ENCODE data around the gene FMN1.
"Not testable (repeated sequence)": the region's sequence is repeated elsewhere in the genome, so short reads cannot be mapped to it uniquely, and the experiment has no call there.

FMN1 gene

DNA sequence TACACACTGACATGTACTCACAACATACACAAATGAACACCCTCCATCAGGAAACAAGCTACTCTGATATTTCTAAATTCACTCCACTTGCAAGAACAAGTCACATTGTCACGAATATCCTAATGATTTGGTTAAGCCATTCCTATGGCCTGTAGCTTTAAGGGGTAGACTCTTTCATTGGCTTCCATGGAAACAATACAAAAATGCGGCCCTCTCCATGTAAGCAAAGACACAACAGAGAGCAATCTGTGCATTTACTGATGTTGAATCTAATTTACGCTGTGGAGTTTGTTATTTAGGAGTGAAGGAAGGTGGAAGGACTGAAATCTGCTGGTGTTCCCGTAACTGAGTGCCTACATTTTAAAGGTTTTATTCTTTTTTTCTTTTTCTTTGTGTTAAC is 114.5 kb downstream of the FMN1 start:
- no peak for DNase-seq (ENCODE audit: low read depth, low spot score)
- CTCF ChIA-PET: interaction anchor here (1.3 to 38.1 kb wide), 2 partner anchors 49 to 58 kb away, joined by 3 to 813 read pairs; no protein-coding TSS in a partner anchor
- POLR2A ChIA-PET: no interaction called here
- H3K4me3 ChIP-seq (ENCODE audit: low read depth, low read length): no peak overlapping the region
- TF ChIP-seq, protein P1, sequence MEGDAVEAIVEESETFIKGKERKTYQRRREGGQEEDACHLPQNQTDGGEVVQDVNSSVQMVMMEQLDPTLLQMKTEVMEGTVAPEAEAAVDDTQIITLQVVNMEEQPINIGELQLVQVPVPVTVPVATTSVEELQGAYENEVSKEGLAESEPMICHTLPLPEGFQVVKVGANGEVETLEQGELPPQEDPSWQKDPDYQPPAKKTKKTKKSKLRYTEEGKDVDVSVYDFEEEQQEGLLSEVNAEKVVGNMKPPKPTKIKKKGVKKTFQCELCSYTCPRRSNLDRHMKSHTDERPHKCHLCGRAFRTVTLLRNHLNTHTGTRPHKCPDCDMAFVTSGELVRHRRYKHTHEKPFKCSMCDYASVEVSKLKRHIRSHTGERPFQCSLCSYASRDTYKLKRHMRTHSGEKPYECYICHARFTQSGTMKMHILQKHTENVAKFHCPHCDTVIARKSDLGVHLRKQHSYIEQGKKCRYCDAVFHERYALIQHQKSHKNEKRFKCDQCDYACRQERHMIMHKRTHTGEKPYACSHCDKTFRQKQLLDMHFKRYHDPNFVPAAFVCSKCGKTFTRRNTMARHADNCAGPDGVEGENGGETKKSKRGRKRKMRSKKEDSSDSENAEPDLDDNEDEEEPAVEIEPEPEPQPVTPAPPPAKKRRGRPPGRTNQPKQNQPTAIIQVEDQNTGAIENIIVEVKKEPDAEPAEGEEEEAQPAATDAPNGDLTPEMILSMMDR (IDR thresholded peaks at IDR 0.05; ENCODE audit: insufficient read depth, low read length, missing control alignments): no peak

DNA sequence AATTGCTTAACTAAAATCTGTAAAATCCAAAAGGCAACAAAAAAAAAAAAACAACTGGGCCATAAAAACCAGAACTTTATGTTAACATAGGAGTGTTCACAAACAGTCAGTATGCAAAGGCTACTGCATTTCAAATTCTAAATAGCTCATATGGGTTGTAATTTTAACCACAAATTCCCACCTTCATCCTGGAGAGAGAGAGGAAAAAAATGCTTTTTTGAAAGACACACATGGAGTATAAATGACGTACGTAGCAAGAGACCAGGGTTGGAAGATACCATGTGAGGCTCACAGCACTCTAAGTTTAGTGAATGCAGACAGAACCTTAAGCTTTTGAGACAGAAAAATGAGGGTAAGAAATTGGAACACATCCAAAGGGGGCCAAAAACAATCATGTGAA is 115.9 kb downstream of the FMN1 start:
- H3K4me3 ChIP-seq (ENCODE audit: low read depth, low read length): no peak overlapping the region
- TF ChIP-seq, protein P1 (IDR thresholded peaks at IDR 0.05; ENCODE audit: insufficient read depth, low read length, missing control alignments): no peak
- ChIA-PET POLR2A (no interaction called here), CTCF (interaction anchor here (0.9 to 38.1 kb wide), 6 partner anchors 8 to 429 kb away, joined by 3 to 813 read pairs (median 6); no protein-coding TSS in a partner anchor)
- DNase-seq (ENCODE audit: low read depth, low spot score): no peak

DNA sequence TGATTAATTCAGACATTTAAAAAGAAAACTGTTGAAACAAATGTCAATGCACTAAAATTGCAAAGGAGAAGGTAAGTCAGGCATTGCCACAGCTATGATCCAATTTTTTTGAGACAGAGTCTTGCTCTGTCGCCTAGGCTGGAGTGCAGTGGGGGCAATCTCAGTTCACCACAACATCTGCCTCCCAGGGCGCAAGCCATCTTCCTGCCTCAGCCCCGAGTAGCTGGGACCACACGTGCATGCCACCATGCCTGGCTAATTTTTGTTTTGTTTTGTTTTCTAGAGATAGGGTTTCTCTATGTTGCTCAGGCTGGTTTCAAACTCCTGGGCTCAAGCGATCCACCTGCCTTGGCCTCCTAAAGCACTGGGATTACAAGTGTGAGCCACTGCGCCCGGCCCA is 117.6 kb downstream of the FMN1 start:
- H3K4me3 ChIP-seq (ENCODE audit: low read depth, low read length): no peak overlapping the region
- ChIA-PET POLR2A (no interaction called here), CTCF (interaction anchor here (3.2 to 38.1 kb wide), 2 partner anchors 9 to 52 kb away, joined by 19 to 813 read pairs; no protein-coding TSS in a partner anchor)
- DNase-seq (ENCODE audit: low read depth, low spot score): no peak
- TF ChIP-seq, protein P1 (IDR thresholded peaks at IDR 0.05; ENCODE audit: insufficient read depth, low read length, missing control alignments): no peak

DNA sequence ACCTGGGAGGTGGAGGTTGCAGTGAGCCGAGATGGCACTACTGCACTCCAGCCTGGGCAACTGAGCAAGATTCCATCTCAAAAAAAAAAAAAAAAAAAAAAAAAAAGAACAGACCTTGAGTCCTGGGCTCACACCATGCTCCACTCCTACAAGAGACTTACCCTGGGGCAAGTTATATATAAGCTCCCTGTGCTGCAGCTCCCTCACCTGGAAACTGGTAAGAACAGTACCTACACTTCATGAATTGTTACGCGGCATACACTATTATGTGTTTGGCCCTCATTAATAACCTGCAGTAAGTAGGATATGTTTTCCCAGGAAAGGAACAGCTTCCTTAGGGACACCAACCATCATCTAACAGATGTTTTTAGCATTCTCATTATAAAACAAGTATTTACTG is 119.6 kb downstream of the FMN1 start:
- POLR2A ChIA-PET: no interaction called here
- no peak for DNase-seq (ENCODE audit: low read depth, low spot score)
- TF ChIP-seq, protein P1 (IDR thresholded peaks at IDR 0.05; ENCODE audit: insufficient read depth, low read length, missing control alignments): no peak
- CTCF ChIA-PET: interaction anchor here (0.9 to 3.2 kb wide), 6 partner anchors 8 to 426 kb away, joined by 3 to 19 read pairs (median 4); no protein-coding TSS in a partner anchor
- H3K4me3 ChIP-seq (ENCODE audit: low read depth, low read length): no peak overlapping the region

DNA sequence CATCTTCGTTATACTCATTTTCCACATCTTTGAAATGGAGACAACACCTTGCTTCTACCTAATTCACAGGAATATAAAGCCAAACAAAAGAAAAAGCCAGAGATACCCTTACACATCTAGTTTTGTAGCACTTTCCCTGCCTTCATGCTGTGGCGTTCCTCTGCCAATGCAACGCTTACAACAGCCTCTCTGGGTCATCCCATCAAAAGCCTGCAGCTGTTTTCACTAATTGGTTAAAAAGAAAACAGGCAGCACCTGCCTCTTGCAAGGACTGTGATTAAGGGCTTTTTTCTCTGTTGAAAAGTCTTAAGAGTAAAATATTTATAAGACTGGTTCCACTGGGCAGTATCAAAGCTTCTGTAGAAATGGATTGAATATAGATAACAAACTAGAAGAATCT is 120.3 kb downstream of the FMN1 start:
- H3K4me3 ChIP-seq (ENCODE audit: low read depth, low read length): no peak overlapping the region
- ChIA-PET POLR2A (no interaction called here), CTCF (interaction anchor here (0.9 to 3.2 kb wide), 6 partner anchors 8 to 425 kb away, joined by 3 to 19 read pairs (median 4); no protein-coding TSS in a partner anchor)
- no peak for DNase-seq (ENCODE audit: low read depth, low spot score)
- TF ChIP-seq, protein P1 (IDR thresholded peaks at IDR 0.05; ENCODE audit: insufficient read depth, low read length, missing control alignments): no peak

DNA sequence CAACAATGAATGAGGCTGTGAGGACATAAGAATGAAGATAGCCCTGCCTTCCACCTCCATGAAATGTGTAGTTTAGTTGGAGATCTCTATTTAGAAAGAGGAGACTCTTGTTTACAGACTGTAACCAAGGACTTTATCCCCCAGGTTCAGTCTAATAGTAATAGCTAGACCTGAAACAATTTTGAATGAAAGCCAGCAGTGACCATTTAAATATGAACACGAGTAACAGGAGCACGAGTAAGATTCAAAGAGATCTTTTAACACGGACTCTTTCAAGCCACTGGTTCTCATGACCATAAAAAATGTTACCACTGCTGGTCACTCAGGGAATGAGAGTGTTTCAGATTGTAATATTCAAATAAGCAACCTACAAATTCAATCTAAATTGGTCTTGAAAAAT is 123.1 kb downstream of the FMN1 start:
- ChIA-PET POLR2A (no interaction called here), CTCF (interaction anchor here (1.8 to 2.7 kb wide), 3 partner anchors 14 to 61 kb away, joined by 6 to 26 read pairs (median 10); no protein-coding TSS in a partner anchor)
- TF ChIP-seq, protein P1 (IDR thresholded peaks at IDR 0.05; ENCODE audit: insufficient read depth, low read length, missing control alignments): no peak
- no peak overlapping the region for H3K4me3 ChIP-seq (ENCODE audit: low read depth, low read length)
- no peak for DNase-seq (ENCODE audit: low read depth, low spot score)

DNA sequence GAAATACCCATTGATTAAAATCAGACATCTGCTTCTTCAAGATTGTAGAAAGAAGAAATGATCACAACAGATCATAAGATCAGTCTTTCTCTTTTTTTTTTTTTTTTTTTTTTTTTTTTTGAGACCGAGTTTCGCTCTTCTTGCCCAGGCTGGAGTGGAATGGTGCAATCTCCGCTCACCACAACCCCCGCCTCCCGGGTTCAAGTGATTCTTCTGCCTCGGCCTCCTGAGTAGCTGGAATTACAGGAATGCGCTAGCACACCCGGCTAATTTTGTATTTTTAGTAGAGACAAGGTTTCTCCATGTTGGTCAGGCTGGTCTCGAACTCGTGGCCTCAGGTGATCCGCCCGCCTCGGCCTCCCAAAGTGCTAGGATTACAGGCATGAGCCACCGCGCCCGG is 124.6 kb downstream of the FMN1 start:
- CTCF ChIA-PET: interaction anchor here (1.8 to 1.9 kb wide), 2 partner anchors 48 to 62 kb away, joined by 6 to 10 read pairs; no protein-coding TSS in a partner anchor
- H3K4me3 ChIP-seq (ENCODE audit: low read depth, low read length); DNase-seq (ENCODE audit: low read depth, low spot score); POLR2A ChIA-PET: not testable (repeated sequence)
